Upper lobe of right lung (tissue), 1 donor: Measurements from ENCODE around the gene FASN. TPM values are rescaled to one million over a fixed set of nuclear protein-coding genes. Genes with fewer than 3 reads are reported as not detected.

Source experiments
- ATAC-seq: fragments of 200-7000 bp; cut with Tn5 transposase; one replicate; pipeline ENCODE4 v1.9.1; 2020; ENCODE audit warnings: mild to moderate bottlenecking, moderate library complexity
- DNase-seq: peaks from one replicate; pipeline ENCODE4 v3.0.0-alpha.2; 2020
- H3K27ac ChIP-seq: fragments of 200-600 bp; one replicate; pipeline ENCODE4 v1.8.0; 2022
- H3K27me3 ChIP-seq: fragments of 200-600 bp; one replicate; pipeline ENCODE4 v1.8.0; 2022; ENCODE audit warnings: mild to moderate bottlenecking
- H3K36me3 ChIP-seq: fragments of 200-600 bp; one replicate; pipeline ENCODE4 v1.8.0; 2022
- H3K4me1 ChIP-seq: fragments of 200-600 bp; one replicate; pipeline ENCODE4 v1.8.0; 2022
- H3K4me3 ChIP-seq: fragments of 200-600 bp; one replicate; pipeline ENCODE4 v1.8.0; 2022; ENCODE audit warnings: mild to moderate bottlenecking
- H3K9me3 ChIP-seq: fragments of 200-600 bp; one replicate; pipeline ENCODE4 v1.8.0; 2022
- intact Hi-C: fragments of 100-400 bp; cut with DNase I; formaldehyde crosslinking; loops from one replicate; pipeline ENCODE4 v1.11.0; 2022
- total RNA-seq: library from RNA; stranded (reverse); fragmentation: NEBNext Ultra II Directional; extraction: Animal tissue kit (Norgen Biotek cat#: 25700); gene quantifications from one replicate; pipeline ENCODE4 v1.2.1, GENCODE V29; 2021
- TF ChIP-seq, protein P1 (sequence below): fragments of 200-600 bp; IDR thresholded peaks from one replicate; pipeline ENCODE4 v1.8.0; 2022; ENCODE audit warnings: antibody characterized with exemption
- donor health status: DM: no; HTN: yes; CAD: no; lungs with severe emphysema.

Gene FASN
- total RNA-seq, 1 donor from 2014 or later = 432 TPM

DNA sequence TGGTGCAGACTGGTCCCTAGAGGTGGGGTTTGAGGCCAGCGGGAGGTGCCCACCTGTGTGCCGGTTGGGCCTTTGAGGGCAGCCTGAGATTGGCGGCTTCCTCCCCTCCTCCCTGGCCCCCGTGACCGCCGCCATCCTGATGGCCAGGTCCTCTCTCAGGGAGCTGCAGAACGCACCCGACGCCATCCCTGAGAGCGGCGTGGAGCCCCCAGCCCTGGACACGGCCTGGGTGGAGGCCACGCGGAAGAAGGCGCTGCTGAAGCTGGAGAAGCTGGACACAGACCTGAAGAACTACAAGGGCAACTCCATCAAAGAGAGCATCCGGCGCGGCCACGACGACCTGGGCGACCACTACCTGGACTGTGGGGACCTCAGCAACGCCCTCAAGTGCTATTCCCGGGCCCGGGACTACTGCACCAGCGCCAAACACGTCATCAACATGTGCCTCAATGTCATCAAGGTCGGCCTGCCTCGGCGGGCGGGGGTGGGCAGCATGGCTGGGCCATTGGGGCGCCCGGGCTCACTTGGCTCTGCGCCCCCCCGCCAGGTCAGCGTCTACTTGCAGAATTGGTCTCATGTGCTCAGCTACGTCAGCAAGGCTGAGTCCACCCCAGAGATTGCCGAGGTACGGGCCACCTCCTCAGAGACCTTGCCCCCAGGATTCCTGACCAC is 43.5 kb downstream of the FASN start:
- no peak overlapping the region for H3K27ac ChIP-seq
- no peak overlapping the region for H3K4me3 ChIP-seq
- H3K9me3 ChIP-seq = no peaks in the 10 kb centered on the region
- H3K36me3 ChIP-seq = peaks cover 47% of the 10 kb centered on the region
- H3K27me3 ChIP-seq = no peaks in the 10 kb centered on the region
- no peak for ATAC-seq
- intact Hi-C loops = no loop called here
- peaks cover 20% of the 10 kb centered on the region for H3K4me1 ChIP-seq
- TF ChIP-seq, protein P1, sequence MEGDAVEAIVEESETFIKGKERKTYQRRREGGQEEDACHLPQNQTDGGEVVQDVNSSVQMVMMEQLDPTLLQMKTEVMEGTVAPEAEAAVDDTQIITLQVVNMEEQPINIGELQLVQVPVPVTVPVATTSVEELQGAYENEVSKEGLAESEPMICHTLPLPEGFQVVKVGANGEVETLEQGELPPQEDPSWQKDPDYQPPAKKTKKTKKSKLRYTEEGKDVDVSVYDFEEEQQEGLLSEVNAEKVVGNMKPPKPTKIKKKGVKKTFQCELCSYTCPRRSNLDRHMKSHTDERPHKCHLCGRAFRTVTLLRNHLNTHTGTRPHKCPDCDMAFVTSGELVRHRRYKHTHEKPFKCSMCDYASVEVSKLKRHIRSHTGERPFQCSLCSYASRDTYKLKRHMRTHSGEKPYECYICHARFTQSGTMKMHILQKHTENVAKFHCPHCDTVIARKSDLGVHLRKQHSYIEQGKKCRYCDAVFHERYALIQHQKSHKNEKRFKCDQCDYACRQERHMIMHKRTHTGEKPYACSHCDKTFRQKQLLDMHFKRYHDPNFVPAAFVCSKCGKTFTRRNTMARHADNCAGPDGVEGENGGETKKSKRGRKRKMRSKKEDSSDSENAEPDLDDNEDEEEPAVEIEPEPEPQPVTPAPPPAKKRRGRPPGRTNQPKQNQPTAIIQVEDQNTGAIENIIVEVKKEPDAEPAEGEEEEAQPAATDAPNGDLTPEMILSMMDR = no peak
- DNase-seq = no peak

DNA sequence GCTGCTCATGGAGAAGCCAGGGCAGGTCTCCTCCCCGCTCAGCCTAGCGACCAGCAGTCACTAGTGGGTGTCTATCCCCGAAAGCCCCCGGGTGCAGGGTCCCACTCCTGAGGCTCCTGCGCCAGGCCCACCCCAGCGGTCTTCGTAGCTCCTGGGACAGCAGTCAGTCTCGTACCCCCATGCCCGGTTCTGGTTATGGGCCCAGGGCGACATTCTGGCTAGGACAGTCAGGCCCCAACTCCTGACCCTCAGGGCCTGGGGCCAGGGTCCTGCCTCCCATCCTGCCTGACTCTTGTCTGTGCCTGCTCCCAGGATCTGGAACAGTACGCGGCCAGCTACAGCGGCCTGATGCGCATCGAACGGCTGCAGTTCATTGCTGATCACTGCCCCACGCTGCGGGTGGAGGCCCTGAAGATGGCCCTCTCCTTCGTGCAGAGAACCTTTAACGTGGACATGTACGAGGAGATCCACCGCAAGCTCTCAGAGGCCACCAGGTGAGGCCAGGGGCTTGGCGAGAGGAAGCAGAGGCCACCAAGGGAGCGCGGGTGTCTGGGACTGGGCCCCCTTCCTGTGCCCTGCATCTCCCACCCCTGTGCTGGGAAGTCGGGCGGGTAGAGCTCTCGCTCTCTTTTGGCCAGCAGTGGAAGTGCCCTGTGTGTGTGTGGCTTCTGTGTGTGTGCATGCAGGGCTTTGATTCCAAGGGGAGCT is 44.3 kb downstream of the FASN start:
- Histone ChIP-seq H3K4me3 (no peak overlapping the region), H3K27ac (no peak overlapping the region), H3K9me3 (no peaks in the 10 kb centered on the region), H3K36me3 (peaks cover 51% of the 10 kb centered on the region), H3K27me3 (no peaks in the 10 kb centered on the region), H3K4me1 (peaks cover 20% of the 10 kb centered on the region)
- intact Hi-C loops = no loop called here
- TF ChIP-seq, protein P1 = no peak
- no peak for DNase-seq
- no peak for ATAC-seq

DNA sequence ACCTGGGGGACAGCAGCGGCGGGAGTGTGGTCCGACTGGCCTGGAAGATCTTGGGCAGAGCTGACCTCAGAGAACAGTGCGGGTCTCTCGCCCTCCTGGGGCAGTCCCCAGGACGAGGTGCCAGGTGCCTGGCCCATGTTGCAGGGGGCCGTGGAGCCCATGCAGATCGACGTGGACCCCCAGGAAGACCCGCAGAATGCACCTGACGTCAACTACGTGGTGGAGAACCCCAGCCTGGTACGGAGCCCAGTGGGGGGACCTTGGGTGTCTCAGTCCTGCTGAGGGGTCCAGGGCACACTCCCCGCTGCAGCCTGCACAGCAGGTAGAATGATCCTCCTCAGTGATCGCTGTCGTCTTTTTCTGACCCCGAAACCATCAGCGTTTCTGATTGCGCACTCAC is 44.9 kb downstream of the FASN start:
- no peak for ATAC-seq
- peaks cover 20% of the 10 kb centered on the region for H3K4me1 ChIP-seq
- peak overlapping the region; percentile 83 for H3K4me3 ChIP-seq
- no peaks in the 10 kb centered on the region for H3K9me3 ChIP-seq
- H3K36me3 ChIP-seq = peaks cover 50% of the 10 kb centered on the region
- TF ChIP-seq, protein P1 = no peak
- no peak for DNase-seq
- H3K27me3 ChIP-seq = no peaks in the 10 kb centered on the region
- H3K27ac ChIP-seq = no peak overlapping the region
- intact Hi-C loops = no loop called here

DNA sequence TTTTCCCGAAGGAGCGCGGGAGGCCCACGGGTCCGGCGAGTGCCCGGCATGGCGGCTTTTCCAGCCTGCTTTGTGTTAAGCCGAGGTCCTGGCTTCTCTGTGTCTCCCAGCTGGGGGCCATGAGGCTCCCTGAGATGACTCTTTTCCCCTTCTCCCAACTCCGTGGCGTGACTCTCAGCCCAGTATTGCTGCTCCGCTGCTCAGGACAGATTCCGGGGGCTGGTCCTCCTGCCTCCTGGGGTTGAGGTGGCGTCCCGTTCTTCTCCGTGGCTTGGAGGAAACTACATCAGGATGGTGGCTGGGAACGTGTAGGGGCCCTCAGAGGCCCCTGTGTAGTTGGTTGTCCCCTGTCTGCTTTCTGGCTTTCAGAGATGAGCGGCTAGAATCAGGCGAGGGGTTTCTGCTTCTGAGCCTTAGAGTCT is 45.4 kb downstream of the FASN start:
- Histone ChIP-seq H3K4me3 (peak overlapping the region; percentile 83), H3K4me1 (peaks cover 20% of the 10 kb centered on the region), H3K27me3 (no peaks in the 10 kb centered on the region), H3K27ac (peak overlapping the region; percentile 58), H3K9me3 (no peaks in the 10 kb centered on the region), H3K36me3 (peaks cover 46% of the 10 kb centered on the region)
- DNase-seq (no peak), ATAC-seq (no peak)
- intact Hi-C loops = no loop called here
- TF ChIP-seq, protein P1 = no peak

DNA sequence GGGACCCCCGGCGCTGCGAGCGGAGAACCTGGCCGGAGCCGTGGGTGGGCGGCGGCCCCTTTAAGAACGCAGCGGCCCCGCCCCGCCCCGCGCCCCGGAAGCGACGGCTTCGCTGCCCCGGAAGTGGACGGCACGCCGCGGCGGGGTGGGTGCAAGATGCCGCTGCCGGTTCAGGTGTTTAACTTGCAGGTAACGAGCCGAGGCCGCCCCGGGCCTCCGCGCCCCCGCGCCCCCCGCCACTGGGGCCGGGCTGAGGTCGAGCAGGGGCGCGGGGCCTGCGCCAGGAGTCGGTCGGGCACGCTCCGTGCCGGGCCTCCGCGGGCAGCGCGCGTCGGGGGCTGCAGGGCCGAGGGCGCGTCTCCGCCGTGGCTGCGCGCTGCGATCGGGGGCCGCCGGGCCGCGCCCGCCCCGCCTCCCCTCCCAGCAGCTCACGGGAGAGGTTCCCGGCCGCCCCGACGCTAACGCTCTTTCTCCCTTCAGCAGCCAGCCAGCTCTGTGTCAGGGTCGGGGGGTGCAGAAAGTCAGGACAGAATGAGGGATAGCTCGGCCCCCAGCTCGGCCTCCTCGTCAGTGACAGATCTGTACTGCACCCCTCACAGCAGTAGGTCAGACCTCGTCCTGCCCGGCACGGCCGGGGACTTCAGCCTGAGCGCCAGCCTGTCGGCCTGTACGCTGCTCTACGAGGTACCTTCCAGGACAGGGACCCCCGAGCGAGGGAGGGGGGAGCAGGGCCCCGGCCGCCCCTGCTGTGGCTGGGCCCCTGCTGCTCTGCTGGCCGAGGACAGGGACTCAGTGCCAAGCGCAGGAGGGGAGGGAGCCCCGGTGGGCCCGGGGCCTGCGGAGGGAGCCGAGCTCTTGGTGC is 46.0 kb downstream of the FASN start, which contains the start of the genes GPS1 and RFNG:
GPS1 (plus strand) TSS at position 123 of the 862 bp plus-strand sequence; CDS start at position 157, 34 bp downstream.
RFNG (minus strand) TSS at position 36 of the 862 bp plus-strand sequence. CDS start 45 bp downstream, outside the sequence.
- intact Hi-C loops = no loop called here
- Histone ChIP-seq H3K4me1 (peaks cover 20% of the 10 kb centered on the region), H3K9me3 (no peaks in the 10 kb centered on the region), H3K4me3 (peak within 1 kb of the TSS; percentile 83), H3K27ac (peak within 1 kb of the TSS; percentile 61), H3K27me3 (no peaks in the 10 kb centered on the region), H3K36me3 (peaks cover 39% of the 10 kb centered on the region)
- TF ChIP-seq, protein P1 = no peak
- DNase-seq (peak; percentile 92), ATAC-seq (peak; percentile 78)
